K562 (cell line): ENCODE measurements around the gene IMPA2. TPM values are rescaled to one million over a fixed set of nuclear protein-coding genes. Genes with fewer than 3 reads are reported as not detected.

Experiments used
- IRF9 ChIP-seq: fragments of 450-650 bp; IDR thresholded peaks from 2 replicates; pipeline ENCODE4 v1.6.1; 2016; ENCODE audit warnings: missing biosample characterization, missing genetic modification characterization
- MAZ ChIP-seq, 2 experiments: fragments of 450-650 bp in 1 of 2; sonication (generic) in 1 of 2; formaldehyde crosslinking; IDR thresholded peaks in 1 of 2; conservative IDR thresholded peaks in 1 of 2; 2 replicates each; pipeline versions ENCODE4 v1.4.0 to v1.5.0; 2020; ENCODE audit warnings: mild to moderate bottlenecking in 1 of 2, missing genetic modification reagents in 1 of 2
- MCM3 ChIP-seq: fragments of 450-650 bp; IDR thresholded peaks from 2 replicates; pipeline ENCODE4 v1.6.1; 2016
- MTA2 ChIP-seq: fragments of 450-650 bp; IDR thresholded peaks from 2 replicates; pipeline ENCODE4 v1.6.1; 2016; ENCODE audit warnings: low read depth
- PRDM10 ChIP-seq: fragments of 450-650 bp; IDR thresholded peaks from 2 replicates; pipeline ENCODE4 v1.6.1; 2018; ENCODE audit not compliant: partially characterized antibody
- RBBP5 ChIP-seq: fragments of 200-600 bp; sonication (generic); IDR thresholded peaks from 2 replicates; pipeline ENCODE4 v1.6.1; 2012; ENCODE audit warnings: borderline replicate concordance, mild to moderate bottlenecking, low read length, control low read depth, inconsistent platforms; ENCODE audit not compliant: insufficient read depth, poor library complexity, severe bottlenecking
- RBM17 ChIP-seq: fragments of 200-400 bp; formaldehyde crosslinking; IDR thresholded peaks from 2 replicates; pipeline ENCODE4 v1.6.1; 2017; ENCODE audit warnings: low read depth, mild to moderate bottlenecking, low read length, borderline replicate concordance
- RNF219 ChIP-seq: fragments of 250-450 bp; sonication (Bioruptor Pico); IDR thresholded peaks from 2 replicates; pipeline ENCODE4 v1.5.0; 2022; ENCODE audit warnings: mild to moderate bottlenecking
- SMARCA5 ChIP-seq: fragments of 450-650 bp; IDR thresholded peaks from 2 replicates; pipeline ENCODE4 v1.6.1; 2016
- ZFP1 ChIP-seq: fragments of 450-650 bp; formaldehyde crosslinking; IDR thresholded peaks from 2 replicates; pipeline ENCODE4 v1.4.0; 2020; ENCODE audit warnings: mild to moderate bottlenecking, mixed read lengths
- ZNF449 ChIP-seq: fragments of 250-450 bp; sonication (Bioruptor Pico); IDR thresholded peaks from 2 replicates; pipeline ENCODE4 v1.8.0; 2022; ENCODE audit warnings: moderate library complexity, mild to moderate bottlenecking, inconsistent platforms
- ZNF589 ChIP-seq: fragments of 200-800 bp; sonication (Bioruptor generic); IDR thresholded peaks from 2 replicates; pipeline ENCODE4 v1.6.1; 2016; ENCODE audit warnings: low read depth, missing genetic modification characterization, missing compliant biosample characterization
- polyA plus RNA-seq, 8 experiments: library from polyadenylated mRNA; depleted of rRNA in 4 of 8; stranded (reverse) in 5 of 8; unstranded in 3 of 8; fragments of >200 nt; fragmentation: Nextera tagmentation in 2 of 8; fragmentation: Illumina TruSeq in 1 of 8; extraction: Ambion mirVana in 2 of 8; extraction: Trizol in 1 of 8; gene quantifications; 2 replicates each; pipeline versions ENCODE4 v1.2.1 to v1.2.3, GENCODE V29; 2011 to 2014; ENCODE audit warnings: inconsistent platforms in 1 of 8, missing spikeins in 1 of 8
- total RNA-seq, 7 experiments: library from RNA; depleted of rRNA in 6 of 7; stranded (reverse); fragments of >200 nt in 6 of 7; fragmentation: Illumina TruSeq in 2 of 7; extraction: Trizol in 2 of 7; gene quantifications; 2 replicates each; pipeline versions ENCODE4 v1.2.1 to v1.2.3, GENCODE V29; 2011 to 2021; ENCODE audit warnings: low replicate concordance in 1 of 7

The IMPA2 gene
- total and polyA plus RNA-seq, 9 of the 15 experiments (the other 6 are each of a cell fraction or from before 2014, with no cell fraction given): 0.62 to 11.3 (median 5.7) TPM

GRCh38 chr18:11955239-11956029 lies 25.9 kb upstream of the IMPA2 start (continued):
- TF ChIP-seq PRDM10 (peak; percentile 64), RBBP5 (no peak), ZNF589 (CRISPR knock-in tag) (no peak), MAZ (CRISPR knock-in tag; conservative IDR thresholded peaks at IDR 0.05 in 1 of 2, IDR thresholded peaks at IDR 0.05 in 1 of 2) (peak in 1 of 2 experiments; percentile 39; a peak in 1 of 4 replicates), MCM3 (no peak), IRF9 (tag) (peak; percentile 70; the same call in 1 of the 2 replicates), SMARCA5 (no peak), RNF219 (CRISPR knock-in tag) (no peak), RBM17 (no peak), ZFP1 (CRISPR knock-in tag) (no peak), ZNF449 (no peak), MTA2 (no peak)
